ENCODE data around the gene CDSN. TPM values are rescaled to one million over a fixed set of nuclear protein-coding genes. Genes with fewer than 3 reads are reported as not detected.

Gene CDSN
- total and polyA plus RNA-seq, 2 of the 4 experiments (the other 2 are of a cell fraction) = not detected

DNA sequence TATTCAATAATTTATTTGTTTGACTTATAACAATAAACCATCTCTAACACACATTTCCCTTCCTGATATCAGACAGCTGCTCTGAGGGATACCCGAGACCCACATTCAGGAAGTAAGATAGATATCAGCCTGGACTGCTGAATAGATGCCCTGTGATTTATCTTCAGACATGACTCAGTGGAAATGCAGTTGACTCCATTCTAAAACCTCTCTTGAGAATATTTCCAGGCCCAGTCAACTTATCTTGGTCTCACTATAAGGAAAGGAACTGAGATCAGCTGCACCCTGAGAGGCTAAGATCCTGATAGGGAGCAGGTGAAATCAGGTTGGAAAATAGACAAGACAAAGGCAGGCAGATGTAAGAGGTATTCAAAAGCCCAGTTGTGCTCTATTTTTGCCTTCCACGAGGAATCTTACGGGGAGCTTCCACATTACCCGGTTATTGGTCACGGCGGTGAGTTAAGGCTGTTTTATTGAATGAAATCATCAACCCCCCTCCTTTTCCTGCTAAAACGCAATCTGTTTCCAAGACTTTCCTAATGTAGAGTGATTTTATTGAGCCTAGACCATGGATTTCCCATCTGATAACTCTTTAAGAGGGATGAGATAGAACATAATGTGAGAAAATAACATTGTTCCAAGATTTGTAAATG, 33.3 kb downstream of the CDSN start:
- Histone ChIP-seq H2AK5ac (ENCODE audit: low read depth, low read length) (peak overlapping the region; percentile 30; the same call in 1 of the 2 replicates), H3K14ac (replicated peaks; ENCODE audit: low read depth, low read length) (no peak overlapping the region; the same call in 1 of the 2 replicates), H2AK9ac (replicated peaks; ENCODE audit: low read depth, low read length, poor library complexity) (no peak overlapping the region), H3K27ac (ENCODE audit: insufficient read depth, low read length) (no peak overlapping the region), H4K5ac (ENCODE audit: low read depth, low read length) (no peak overlapping the region), H3K79me1 (ENCODE audit: low read depth in 1 of 2, low read length in 2 of 2) (no peaks in the 10 kb centered on the region), H3K18ac (ENCODE audit: low read depth, low read length) (peak overlapping the region; percentile 15; the same call in 1 of the 2 replicates), H2BK15ac (ENCODE audit: low read depth, low read length) (0 out of 3 replicates have a peak overlapping the region, but pooled peaks have one; percentile 0), H4K8ac (ENCODE audit: low read depth in 2 of 2, low read length in 2 of 2) (peak overlapping the region in 1 of 2 experiments; percentile 26; a peak in 1 of 4 replicates), H3K36me3 (ENCODE audit: control insufficient read depth, insufficient read depth, low read length) (no peaks in the 10 kb centered on the region), H3K23ac (ENCODE audit: low read depth, low read length) (no peak overlapping the region), H2BK120ac (ENCODE audit: low read depth, low read length) (peak overlapping the region; percentile 61), H4K91ac (ENCODE audit: insufficient read depth, low read depth, low read length) (no peak overlapping the region), H2BK20ac (ENCODE audit: low read depth, low read length) (peak overlapping the region; percentile 57; the same call in 1 of the 2 replicates), H3K27me3 (ENCODE audit: control insufficient read depth, insufficient read depth, low read length) (no peaks in the 10 kb centered on the region; the same call in 1 of the 2 replicates), H2AFZ (replicated peaks; ENCODE audit: low read length, poor library complexity) (peak overlapping the region; percentile 75), H3K9ac (ENCODE audit: low read depth, low read length) (no peak overlapping the region), H3K4me2 (ENCODE audit: low read depth, low read length) (peak overlapping the region; percentile 70), H4K20me1 (ENCODE audit: insufficient read depth, low read length) (0 out of 2 replicates have a peak, but pooled peaks cover 3% of the 10 kb centered on the region), H2BK5ac (ENCODE audit: low read depth, low read length, poor library complexity, severe bottlenecking) (peak overlapping the region; percentile 11), H3K9me1 (ENCODE audit: insufficient read depth, low read length) (0 out of 2 replicates have a peak, but pooled peaks cover 2% of the 10 kb centered on the region), H3K4me1 (ENCODE audit: control insufficient read depth, insufficient read depth, low read length) (peaks cover 10% of the 10 kb centered on the region), H3K56ac (ENCODE audit: extremely low read depth, insufficient read depth, low read length) (no peak overlapping the region), H3K9me3 (ENCODE audit: control insufficient read depth, insufficient read depth, low read length) (peaks cover 2% of the 10 kb centered on the region; the same call in 1 of the 2 replicates), H3K4ac (ENCODE audit: low read depth, low read length) (peak overlapping the region; percentile 53; the same call in 1 of the 2 replicates), H3K4me3 (ENCODE audit: insufficient read depth, low read depth, low read length) (no peak overlapping the region)
- in situ Hi-C loops (cut with MboI; ENCODE audit: low sequenced_read_pairs) = loop anchor here (25.0 kb wide), 1 partner anchor 600 kb away; the partner anchor contains the start of gene HLA-E
- intact Hi-C loops (cut with micrococcal nuclease) = loop anchor here (1.0 to 5.0 kb wide), 6 partner anchors 172 to 545 kb away; partner anchors contain the start of genes FLOT1 and IER3
- ChIA-PET POLR2A (ENCODE audit: unreplicated experiment) (interaction anchor here (0.7 kb wide), 1 partner anchor 361 kb away, joined by 3 read pairs; no protein-coding TSS in a partner anchor), CTCF (interaction anchor here (0.5 to 2.1 kb wide), 13 partner anchors 9 to 546 kb away, joined by 3 to 25 read pairs (median 4); partner anchors contain the start of genes PSORS1C1 and VARS2)
- dilution Hi-C loops (cut with HindIII; ENCODE audit: low sequenced_read_pairs, unreplicated experiment) = no loop called here
- WGBS, 2 experiments (ENCODE audit: extremely low coverage in 2 of 2, insufficient read length in 1 of 2) = no CpG with 5 or more reads among the region's 7 CpGs
- BruUV-seq (replicated peaks) = no TSS peak
- ATAC-seq (ENCODE audit: low read depth) (peak; percentile 54), DNase-seq (peak; percentile 84)
- TF ChIP-seq NFE2L2 (IDR thresholded peaks at IDR 0.05; ENCODE audit: low read depth, low read length) = peak; percentile 36; the same call in 1 of the 2 replicates
- TF ChIP-seq ELK1 (IDR thresholded peaks at IDR 0.05; ENCODE audit: borderline replicate concordance, low read depth, low read length) = no peak
- TF ChIP-seq MAZ (IDR thresholded peaks at IDR 0.05; ENCODE audit: borderline replicate concordance, low read depth, low read length) = 0 out of 2 replicates have a peak, but pooled peaks have one; percentile 18
- TF ChIP-seq FOS (IDR thresholded peaks at IDR 0.05; ENCODE audit: low read depth, low read length) = peak; percentile 30; the same call in 1 of the 2 replicates
- no peak for TF ChIP-seq RCOR1 (IDR thresholded peaks at IDR 0.05; ENCODE audit: insufficient replicate concordance, low read length)
- TF ChIP-seq CHD1 (IDR thresholded peaks at IDR 0.05; ENCODE audit: low read depth, low read length) = no peak
- TF ChIP-seq RFX5 (IDR thresholded peaks at IDR 0.05; ENCODE audit: low read depth, low read length) = no peak
